NCI-H1092 (cell line): ENCODE results near the gene IMP3.
"Not testable (repeated sequence)": the region's sequence is repeated elsewhere in the genome, so short reads cannot be mapped to it uniquely, and the experiment has no call there.

Experiments
- DNase-seq: peaks from one replicate; lab custom pipeline; 2025; lab: John Stamatoyannopoulos, UW

IMP3 gene

GRCh38 chr15:75650908-75651809 lies 11.1 kb upstream of the IMP3 start:
- no peak for DNase-seq

- no peak for DNase-seq
Measured at GRCh38 chr15:75649848-75650247, 9.8 kb upstream of the IMP3 start.

- no peak for DNase-seq
Measured at GRCh38 chr15:75649045-75649761, 9.2 kb upstream of the IMP3 start.

GRCh38 chr15:75648156-75649000 lies 8.4 kb upstream of the IMP3 start:
- DNase-seq, result no peak

- DNase-seq, result no peak
Measured at GRCh38 chr15:75647370-75648155, 7.5 kb upstream of the IMP3 start, which contains the start of gene SNX33. Gene SNX33, plus strand, starts transcription at chr15:75647912. Its CDS starts 1,191 bp downstream, at chr15:75649103.

GRCh38 chr15:75646944-75647364 lies 6.9 kb upstream of the IMP3 start:
- no peak for DNase-seq

GRCh38 chr15:75646112-75646943 lies 6.3 kb upstream of the IMP3 start:
- DNase-seq, result no peak

GRCh38 chr15:75644376-75644775 lies 4.4 kb upstream of the IMP3 start:
- DNase-seq, result no peak

- no peak for DNase-seq
Measured at GRCh38 chr15:75641603-75642002, 1.6 kb upstream of the IMP3 start.

- no peak for DNase-seq
Measured at GRCh38 chr15:75641179-75641503, 1.1 kb upstream of the IMP3 start.

GRCh38 chr15:75640483-75641178 lies 607 bp upstream of the IMP3 start:
- peak; percentile 12 for DNase-seq

- DNase-seq, result no peak
Measured at GRCh38 chr15:75639191-75639708, 774 bp downstream of the IMP3 start.

- DNase-seq, result no peak
Measured at GRCh38 chr15:75637245-75638009, 2.6 kb downstream of the IMP3 start.

GRCh38 chr15:75636026-75636425 lies 4.0 kb downstream of the IMP3 start:
- DNase-seq, result no peak

GRCh38 chr15:75633922-75634321 lies 6.1 kb downstream of the IMP3 start:
- DNase-seq, result not testable (repeated sequence)

GRCh38 chr15:75631935-75632334 lies 8.1 kb downstream of the IMP3 start:
- DNase-seq, result no peak

GRCh38 chr15:75625542-75626347 lies 14.3 kb downstream of the IMP3 start, which contains the start of gene SNUPN:
Gene SNUPN, minus strand, starts transcription at chr15:75625725. Its CDS starts 4,674 bp downstream, at chr15:75621051.
- DNase-seq, result peak; percentile 83

GRCh38 chr15:75622505-75622904 lies 17.5 kb downstream of the IMP3 start:
- no peak for DNase-seq
